Ascending aorta (tissue), 2 donors: ENCODE results near the gene PPP2R5C. TPM values are rescaled to one million over a fixed set of nuclear protein-coding genes. Genes with fewer than 3 reads are reported as not detected.

Experiments
- DNase-seq, 2 donors: peaks; one replicate each; pipeline ENCODE4 v3.0.0-alpha.2; 2019; ENCODE audit warnings: low spot score in 2 of 2
- H3K27ac ChIP-seq, 2 donors: fragments of 200-600 bp; sonication (generic); one replicate each; pipeline ENCODE4 v1.5.1; 2016 to 2017; ENCODE audit warnings: mild to moderate bottlenecking in 1 of 2
- H3K27me3 ChIP-seq: fragments of 200-600 bp; sonication (generic); one replicate; pipeline ENCODE4 v1.5.1; 2017
- H3K36me3 ChIP-seq, 2 donors: fragments of 200-600 bp; sonication (generic); one replicate each; pipeline ENCODE4 v1.5.1; 2016
- H3K4me1 ChIP-seq, 2 donors: fragments of 200-600 bp; sonication (generic); one replicate each; pipeline ENCODE4 v1.5.1; 2016 to 2017; ENCODE audit warnings: mild to moderate bottlenecking in 1 of 2
- H3K4me3 ChIP-seq, 2 donors: fragments of 200-600 bp; sonication (generic); one replicate each; pipeline ENCODE4 v1.5.1; 2016 to 2017; ENCODE audit warnings: mild to moderate bottlenecking in 1 of 2
- H3K9me3 ChIP-seq, 2 donors: fragments of 200-600 bp; sonication (generic); one replicate each; pipeline ENCODE4 v1.5.1; 2016
- CTCF ChIP-seq, 3 experiments: fragments of 200-600 bp in 2 of 3; fragments of 450-650 bp in 1 of 3; sonication (generic) in 2 of 3; IDR thresholded peaks; one replicate each; pipeline ENCODE4 v1.5.1; 2016 to 2019; ENCODE audit warnings: antibody characterized with exemption in 3 of 3, mild to moderate bottlenecking in 1 of 3, moderate library complexity in 1 of 3
- intact Hi-C: fragments of 100-400 bp; cut with DNase I; formaldehyde crosslinking; loops from one replicate; pipeline ENCODE4 v1.15.1; 2023
- total RNA-seq: library from RNA; depleted of rRNA; stranded (reverse); fragments of >200 nt; gene quantifications from one replicate; pipeline ENCODE4 v1.1.0, GENCODE V29; 2016

PPP2R5C gene
- total RNA-seq, 1 donor from 2014 or later = 45.6 TPM

DNA sequence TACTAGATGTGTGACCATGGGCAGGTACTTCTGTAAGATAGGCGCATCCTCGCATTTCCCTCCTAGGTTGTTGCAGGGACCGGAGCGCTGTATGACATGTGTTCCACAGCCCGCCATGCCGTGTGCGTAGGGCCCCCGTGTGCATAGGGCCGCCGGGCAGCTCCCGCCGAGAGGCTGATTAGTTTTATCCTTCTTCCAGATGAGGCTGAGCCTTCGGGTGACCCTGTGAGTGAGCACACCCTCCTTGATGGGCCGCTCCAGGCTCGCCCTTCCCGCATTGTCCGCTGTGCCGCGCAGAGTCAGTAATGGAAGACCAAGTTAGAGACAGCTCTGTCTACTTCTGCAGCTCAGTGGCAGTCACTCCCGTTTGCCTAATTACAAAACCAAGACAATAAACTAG is 130.0 kb downstream of the PPP2R5C start:
- TF ChIP-seq CTCF (IDR thresholded peaks at IDR 0.05) = no peak
- Histone ChIP-seq H3K36me3 (peaks cover 53 to 63% of the 10 kb centered on the region in 2 donors), H3K27ac (no peak overlapping the region), H3K4me1 (no peaks in the 10 kb centered on the region), H3K4me3 (no peak overlapping the region), H3K27me3 (no peaks in the 10 kb centered on the region), H3K9me3 (no peaks in the 10 kb centered on the region)
- DNase-seq = peak in 1 of 2 donors; percentile 38
- intact Hi-C loops = no loop called here

DNA sequence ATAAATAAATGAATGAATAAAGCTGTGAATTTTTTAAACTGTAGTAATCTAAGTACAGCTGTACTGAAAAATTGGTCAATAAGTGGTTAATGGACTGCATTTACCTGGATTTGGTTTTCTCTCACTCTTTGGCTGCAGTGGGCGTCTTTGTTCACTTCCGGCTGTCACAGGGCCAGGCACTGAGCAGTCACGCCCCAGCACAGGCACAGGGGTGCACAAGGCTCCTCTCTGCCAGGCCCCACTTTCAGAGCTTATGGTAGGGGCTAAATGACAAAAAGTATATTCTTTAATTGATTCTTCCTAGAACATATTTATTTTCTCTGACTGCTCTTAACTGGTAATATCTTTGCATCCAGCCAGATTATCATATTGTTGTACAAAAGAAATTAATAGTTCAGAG is 132.2 kb downstream of the PPP2R5C start:
- no peaks in the 10 kb centered on the region for H3K27me3 ChIP-seq
- H3K4me3 ChIP-seq = no peak overlapping the region
- DNase-seq = no peak
- TF ChIP-seq CTCF (IDR thresholded peaks at IDR 0.05) = no peak
- peaks cover 61 to 62% of the 10 kb centered on the region in 2 donors for H3K36me3 ChIP-seq
- intact Hi-C loops = no loop called here
- H3K4me1 ChIP-seq = no peaks in the 10 kb centered on the region
- no peak overlapping the region for H3K27ac ChIP-seq
- no peaks in the 10 kb centered on the region for H3K9me3 ChIP-seq

DNA sequence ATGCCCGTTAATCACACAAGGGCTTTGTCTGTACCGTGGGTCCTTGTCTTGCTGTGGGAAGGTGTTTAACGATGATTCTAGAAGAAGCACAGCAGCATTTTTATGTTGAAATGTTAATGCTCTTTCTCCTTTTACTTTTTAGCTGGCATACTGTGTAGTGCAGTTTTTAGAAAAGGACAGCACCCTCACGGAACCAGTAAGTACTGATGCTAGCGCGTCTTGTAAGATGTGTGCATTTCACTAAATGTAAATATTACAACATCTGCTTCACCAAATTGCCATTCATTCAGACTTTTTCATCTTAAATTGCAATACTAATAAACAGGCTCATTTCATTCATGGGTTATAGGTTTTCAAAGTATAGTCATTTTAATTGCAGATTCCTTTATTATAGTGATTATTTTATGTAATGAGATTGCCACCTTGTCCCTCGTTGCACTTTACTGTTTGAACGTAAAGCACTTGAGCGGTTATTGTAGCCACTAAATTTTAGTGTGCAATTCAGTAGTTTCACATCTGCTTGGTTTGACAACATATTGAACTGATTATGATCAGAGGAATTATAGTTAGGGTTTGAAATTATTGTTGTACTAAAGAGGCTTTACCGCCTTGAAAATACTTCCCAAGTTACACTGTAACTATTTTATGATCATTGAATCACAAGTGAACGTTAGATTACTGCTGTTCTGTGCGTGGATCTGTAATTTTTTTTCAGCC is 133.0 kb downstream of the PPP2R5C start:
- no peak overlapping the region for H3K27ac ChIP-seq
- H3K4me1 ChIP-seq = no peaks in the 10 kb centered on the region
- H3K9me3 ChIP-seq = no peaks in the 10 kb centered on the region
- no peak for DNase-seq
- no peak overlapping the region for H3K4me3 ChIP-seq
- intact Hi-C loops = no loop called here
- peaks cover 64 to 65% of the 10 kb centered on the region in 2 donors for H3K36me3 ChIP-seq
- no peaks in the 10 kb centered on the region for H3K27me3 ChIP-seq
- no peak for TF ChIP-seq CTCF (IDR thresholded peaks at IDR 0.05)

DNA sequence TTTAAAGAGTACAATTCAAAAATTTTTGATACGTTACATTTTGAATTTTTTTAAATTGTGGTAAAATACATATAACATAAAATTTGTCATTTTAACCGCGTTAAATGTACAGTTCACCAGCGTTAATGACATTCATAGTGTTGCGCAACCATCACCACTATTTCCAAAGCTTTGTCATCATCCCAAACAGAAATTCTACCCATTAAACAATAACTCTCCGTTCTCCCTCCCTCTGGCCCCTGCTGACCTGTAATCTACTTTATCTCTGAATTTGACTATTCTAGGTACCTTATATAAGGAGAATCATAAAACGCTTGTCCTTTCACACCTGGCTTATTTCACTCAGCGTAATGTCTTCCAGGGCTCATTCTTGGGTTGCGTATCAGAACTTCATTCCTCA is 133.7 kb downstream of the PPP2R5C start:
- Histone ChIP-seq H3K36me3 (peaks cover 63 to 71% of the 10 kb centered on the region in 2 donors), H3K4me1 (no peaks in the 10 kb centered on the region), H3K27ac (no peak overlapping the region), H3K27me3 (no peaks in the 10 kb centered on the region), H3K4me3 (no peak overlapping the region), H3K9me3 (no peaks in the 10 kb centered on the region)
- peak in 1 of 2 donors; percentile 24 for DNase-seq
- TF ChIP-seq CTCF (IDR thresholded peaks at IDR 0.05) = no peak
- intact Hi-C loops = no loop called here

DNA sequence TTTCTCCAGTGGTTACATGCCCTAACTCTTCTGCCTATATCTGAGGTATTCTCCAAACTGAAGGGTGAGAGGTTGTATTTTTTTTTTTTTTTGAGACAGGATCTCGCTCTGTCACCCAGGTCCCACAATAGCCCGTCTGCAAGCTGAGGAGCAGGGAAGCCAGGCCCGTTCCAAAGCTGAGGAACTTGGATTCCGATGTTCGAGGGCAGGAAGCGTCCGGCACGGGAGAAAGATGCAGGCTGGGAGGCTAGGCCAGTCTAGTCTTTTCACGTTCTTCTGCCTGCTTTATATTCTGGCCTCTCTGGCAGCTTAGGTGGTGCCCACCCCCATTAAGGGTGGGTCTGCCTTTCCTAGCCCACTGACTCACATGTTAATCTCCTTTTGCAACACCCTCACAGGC is 135.8 kb downstream of the PPP2R5C start:
- TF ChIP-seq CTCF (IDR thresholded peaks at IDR 0.05) = no peak
- intact Hi-C loops = no loop called here
- Histone ChIP-seq H3K4me3 (no peak overlapping the region), H3K9me3 (no peaks in the 10 kb centered on the region), H3K36me3 (peaks cover 82% of the 10 kb centered on the region in 2 donors), H3K27me3 (no peaks in the 10 kb centered on the region), H3K27ac (no peak overlapping the region), H3K4me1 (no peaks in the 10 kb centered on the region)
- DNase-seq = peak in 1 of 2 donors; percentile 35
